Mesendoderm (in vitro differentiated cells): ENCODE data around the gene TBC1D17.

Source experiments
- DNase-seq: peaks from one replicate; pipeline ENCODE4 v3.0.0; 2013
- H2AK5ac ChIP-seq: 2 replicates; pipeline ENCODE4 v1.6.1; 2013; ENCODE audit warnings: low read length, inconsistent platforms
- H2BK120ac ChIP-seq: 2 replicates; pipeline ENCODE4 v1.6.1; 2013; ENCODE audit warnings: low read depth, mild to moderate bottlenecking, low read length, moderate library complexity, mixed read lengths
- H2BK15ac ChIP-seq: replicated peaks from 2 replicates; pipeline ENCODE4 v1.6.1; 2013; ENCODE audit warnings: low read depth, mild to moderate bottlenecking, moderate library complexity
- H2BK5ac ChIP-seq: 2 replicates; pipeline ENCODE4 v1.6.1; 2013; ENCODE audit warnings: low read length, inconsistent platforms
- H3K18ac ChIP-seq: 2 replicates; pipeline ENCODE4 v1.6.1; 2013; ENCODE audit warnings: mild to moderate bottlenecking, low read length, mixed read lengths
- H3K23ac ChIP-seq: one replicate; pipeline ENCODE4 v1.6.1; 2013; ENCODE audit warnings: low read length
- H3K27ac ChIP-seq: 2 replicates; pipeline ENCODE4 v1.5.1; 2013; ENCODE audit warnings: low read depth, mild to moderate bottlenecking, inconsistent platforms, low read length, moderate library complexity
- H3K27me3 ChIP-seq: 2 replicates; pipeline ENCODE4 v1.6.1; 2013; ENCODE audit warnings: low read length, control low read depth, mild to moderate bottlenecking, inconsistent platforms; ENCODE audit not compliant: insufficient read depth, poor library complexity
- H3K36me3 ChIP-seq: 2 replicates; pipeline ENCODE4 v1.6.1; 2013; ENCODE audit warnings: low read length, inconsistent platforms; ENCODE audit not compliant: control insufficient read depth, insufficient read depth
- H3K4ac ChIP-seq: one replicate; pipeline ENCODE4 v1.6.1; 2013; ENCODE audit warnings: low read depth, mild to moderate bottlenecking, low read length, moderate library complexity
- H3K4me1 ChIP-seq: 2 replicates; pipeline ENCODE4 v1.6.1; 2013; ENCODE audit warnings: low read depth, low read length, inconsistent platforms; ENCODE audit not compliant: control insufficient read depth
- H3K4me2 ChIP-seq: 2 replicates; pipeline ENCODE4 v1.6.1; 2013; ENCODE audit warnings: low read length
- H3K4me3 ChIP-seq: 2 replicates; pipeline ENCODE4 v1.5.1; 2013; ENCODE audit warnings: mild to moderate bottlenecking, low read length
- H3K56ac ChIP-seq: one replicate; pipeline ENCODE4 v1.6.1; 2013; ENCODE audit warnings: low read length
- H3K79me1 ChIP-seq: 2 replicates; pipeline ENCODE4 v1.6.1; 2013; ENCODE audit warnings: low read length, inconsistent platforms
- H3K79me2 ChIP-seq: 2 replicates; pipeline ENCODE4 v1.6.1; 2013; ENCODE audit warnings: mild to moderate bottlenecking, low read length; ENCODE audit not compliant: control insufficient read depth, insufficient read depth
- H3K9ac ChIP-seq: 2 replicates; pipeline ENCODE4 v1.6.1; 2013; ENCODE audit warnings: low read length, inconsistent platforms
- H4K5ac ChIP-seq: one replicate; pipeline ENCODE4 v1.6.1; 2013; ENCODE audit warnings: low read length
- H4K8ac ChIP-seq: one replicate; pipeline ENCODE4 v1.6.1; 2013; ENCODE audit warnings: low read depth, mild to moderate bottlenecking, control low read depth, low read length, moderate library complexity
- WGBS: extraction: QIAGEN DNeasy Blood & Tissue Kit; methylation state at CpG from one replicate; pipeline ENCODE4 v1.1.7; 2013; ENCODE audit warnings: low lambda C conversion rate, missing lambda C conversion rate; ENCODE audit not compliant: insufficient coverage; ENCODE audit errors: extremely low coverage; 5-methylcytosine and 5-hydroxymethylcytosine counted together
- small RNA-seq: library from polyadenylated mRNA; stranded (forward); fragments of <200 nt; extraction: miRNeasy Mini kit (QIAGEN cat#:217004); gene quantifications from one replicate; pipeline ENCODE3, GENCODE V24; 2013; ENCODE audit not compliant: insufficient read depth

Gene TBC1D17

GRCh38 chr19:49933643-49934042 lies 56.1 kb downstream of the TBC1D17 start:
- no peak overlapping the region for H3K56ac ChIP-seq
- no peak overlapping the region for H2BK5ac ChIP-seq
- H3K79me1 ChIP-seq, result no peaks in the 10 kb centered on the region
- H3K4ac ChIP-seq, result no peak overlapping the region
- no peak overlapping the region for H2BK15ac ChIP-seq
- H2AK5ac ChIP-seq, result no peak overlapping the region
- no peaks in the 10 kb centered on the region for H3K36me3 ChIP-seq
- H4K8ac ChIP-seq, result no peak overlapping the region
- H3K27ac ChIP-seq, result no peak overlapping the region
- no peak overlapping the region for H3K23ac ChIP-seq
- H3K9ac ChIP-seq, result no peak overlapping the region
- DNase-seq, result no peak
- H2BK120ac ChIP-seq, result no peak overlapping the region
- no peak overlapping the region for H3K18ac ChIP-seq
- H3K4me3 ChIP-seq, result no peak overlapping the region
- no peaks in the 10 kb centered on the region for H3K4me1 ChIP-seq
- H3K4me2 ChIP-seq, result no peak overlapping the region
- H4K5ac ChIP-seq, result no peak overlapping the region
- WGBS, result no CpG with 5 or more reads among the region's 8 CpGs
- H3K79me2 ChIP-seq, result peaks cover 6% of the 10 kb centered on the region
- no peaks in the 10 kb centered on the region for H3K27me3 ChIP-seq

- WGBS, result no CpG with 5 or more reads among the region's 5 CpGs
These were observed 59.0 kb downstream of the TBC1D17 start for GRCh38 chr19:49936549-49936948.

GRCh38 chr19:49937750-49938381 lies 60.4 kb downstream of the TBC1D17 start:
- Histone ChIP-seq H3K27ac (no peak overlapping the region), H3K79me2 (no peaks in the 10 kb centered on the region), H3K27me3 (no peaks in the 10 kb centered on the region), H2BK5ac (no peak overlapping the region), H4K5ac (no peak overlapping the region), H3K4me1 (no peaks in the 10 kb centered on the region), H3K23ac (no peak overlapping the region), H3K56ac (no peak overlapping the region), H2BK120ac (no peak overlapping the region), H3K9ac (no peak overlapping the region), H2AK5ac (no peak overlapping the region), H3K4ac (no peak overlapping the region), H3K36me3 (no peaks in the 10 kb centered on the region), H2BK15ac (no peak overlapping the region), H3K4me3 (no peak overlapping the region), H3K18ac (no peak overlapping the region), H4K8ac (no peak overlapping the region), H3K4me2 (peak overlapping the region; percentile 31), H3K79me1 (no peaks in the 10 kb centered on the region)
- no CpG with 5 or more reads among the region's 35 CpGs for WGBS
- DNase-seq, result peak; percentile 82

More at GRCh38 chr19:49936549-49936948, 59.0 kb downstream of the TBC1D17 start:
- Histone ChIP-seq H3K4me2 (no peak overlapping the region), H3K18ac (no peak overlapping the region), H2BK120ac (no peak overlapping the region), H3K4ac (no peak overlapping the region), H3K79me1 (no peaks in the 10 kb centered on the region), H3K79me2 (no peaks in the 10 kb centered on the region), H3K36me3 (no peaks in the 10 kb centered on the region), H3K23ac (no peak overlapping the region), H3K27ac (no peak overlapping the region), H2BK5ac (no peak overlapping the region), H2BK15ac (no peak overlapping the region), H4K5ac (no peak overlapping the region), H3K9ac (no peak overlapping the region), H3K56ac (no peak overlapping the region), H4K8ac (no peak overlapping the region), H2AK5ac (no peak overlapping the region), H3K4me1 (no peaks in the 10 kb centered on the region), H3K27me3 (no peaks in the 10 kb centered on the region), H3K4me3 (no peak overlapping the region)
- DNase-seq, result no peak

Small RNAs within 50 kb of the gene (small RNA-seq; reads per million reads assigned to genes)
- 0.54 reads per million for gene MIR4749
